Measurements from ENCODE around the gene NCOR1. TPM values are rescaled to one million over a fixed set of nuclear protein-coding genes. Genes with fewer than 3 reads are reported as not detected.

NCOR1 gene
- polyA plus RNA-seq, 1 of the 3 experiments (the other 2 are of a cell fraction) = 42.1 TPM

DNA sequence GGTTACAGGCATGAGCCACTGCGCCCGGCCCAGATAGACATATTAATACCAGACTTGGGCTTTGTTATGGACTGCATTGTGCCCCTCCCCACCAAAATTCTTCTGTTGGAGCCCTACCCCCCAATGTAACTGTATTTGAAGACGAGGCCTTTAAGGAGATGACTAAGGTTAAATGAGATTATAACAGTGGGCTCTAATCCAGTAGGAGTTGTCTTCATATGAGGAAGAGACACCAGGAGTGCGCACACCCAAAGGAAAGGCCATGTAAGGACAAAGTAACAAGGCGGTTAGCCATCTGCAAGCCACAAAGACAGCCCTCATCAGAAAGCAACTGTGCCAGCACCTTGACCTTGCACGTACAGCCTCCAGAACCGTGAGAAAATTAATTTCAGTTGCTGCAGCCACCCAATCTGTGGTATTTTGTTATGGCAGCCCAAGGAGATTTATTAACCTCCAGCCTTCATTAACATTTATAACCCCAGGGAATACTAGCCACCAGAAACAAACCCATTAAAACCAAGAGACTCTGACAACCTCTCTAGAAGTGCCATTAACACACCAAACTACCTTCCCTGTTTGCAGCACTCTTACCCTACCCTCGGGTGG lies 108.1 kb downstream of the NCOR1 start:
- TF ChIP-seq ELF1 (IDR thresholded peaks at IDR 0.05) = no peak
- TF ChIP-seq, protein P1, sequence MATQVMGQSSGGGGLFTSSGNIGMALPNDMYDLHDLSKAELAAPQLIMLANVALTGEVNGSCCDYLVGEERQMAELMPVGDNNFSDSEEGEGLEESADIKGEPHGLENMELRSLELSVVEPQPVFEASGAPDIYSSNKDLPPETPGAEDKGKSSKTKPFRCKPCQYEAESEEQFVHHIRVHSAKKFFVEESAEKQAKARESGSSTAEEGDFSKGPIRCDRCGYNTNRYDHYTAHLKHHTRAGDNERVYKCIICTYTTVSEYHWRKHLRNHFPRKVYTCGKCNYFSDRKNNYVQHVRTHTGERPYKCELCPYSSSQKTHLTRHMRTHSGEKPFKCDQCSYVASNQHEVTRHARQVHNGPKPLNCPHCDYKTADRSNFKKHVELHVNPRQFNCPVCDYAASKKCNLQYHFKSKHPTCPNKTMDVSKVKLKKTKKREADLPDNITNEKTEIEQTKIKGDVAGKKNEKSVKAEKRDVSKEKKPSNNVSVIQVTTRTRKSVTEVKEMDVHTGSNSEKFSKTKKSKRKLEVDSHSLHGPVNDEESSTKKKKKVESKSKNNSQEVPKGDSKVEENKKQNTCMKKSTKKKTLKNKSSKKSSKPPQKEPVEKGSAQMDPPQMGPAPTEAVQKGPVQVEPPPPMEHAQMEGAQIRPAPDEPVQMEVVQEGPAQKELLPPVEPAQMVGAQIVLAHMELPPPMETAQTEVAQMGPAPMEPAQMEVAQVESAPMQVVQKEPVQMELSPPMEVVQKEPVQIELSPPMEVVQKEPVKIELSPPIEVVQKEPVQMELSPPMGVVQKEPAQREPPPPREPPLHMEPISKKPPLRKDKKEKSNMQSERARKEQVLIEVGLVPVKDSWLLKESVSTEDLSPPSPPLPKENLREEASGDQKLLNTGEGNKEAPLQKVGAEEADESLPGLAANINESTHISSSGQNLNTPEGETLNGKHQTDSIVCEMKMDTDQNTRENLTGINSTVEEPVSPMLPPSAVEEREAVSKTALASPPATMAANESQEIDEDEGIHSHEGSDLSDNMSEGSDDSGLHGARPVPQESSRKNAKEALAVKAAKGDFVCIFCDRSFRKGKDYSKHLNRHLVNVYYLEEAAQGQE (IDR thresholded peaks at IDR 0.05; ENCODE audit: low read depth, low read length) = no peak
- no peak for TF ChIP-seq MAX (IDR thresholded peaks at IDR 0.05; ENCODE audit: low read depth)
- TF ChIP-seq EP300 (IDR thresholded peaks at IDR 0.05; ENCODE audit: borderline replicate concordance in 1 of 2, low read depth in 1 of 2, low read length in 1 of 2) = no peak
- no peak for TF ChIP-seq FOSL2 (IDR thresholded peaks at IDR 0.05; ENCODE audit: borderline replicate concordance, low read depth)
- no peak for TF ChIP-seq NRF1 (IDR thresholded peaks at IDR 0.05; ENCODE audit: low read depth, low read length)
- TF ChIP-seq, protein P2, sequence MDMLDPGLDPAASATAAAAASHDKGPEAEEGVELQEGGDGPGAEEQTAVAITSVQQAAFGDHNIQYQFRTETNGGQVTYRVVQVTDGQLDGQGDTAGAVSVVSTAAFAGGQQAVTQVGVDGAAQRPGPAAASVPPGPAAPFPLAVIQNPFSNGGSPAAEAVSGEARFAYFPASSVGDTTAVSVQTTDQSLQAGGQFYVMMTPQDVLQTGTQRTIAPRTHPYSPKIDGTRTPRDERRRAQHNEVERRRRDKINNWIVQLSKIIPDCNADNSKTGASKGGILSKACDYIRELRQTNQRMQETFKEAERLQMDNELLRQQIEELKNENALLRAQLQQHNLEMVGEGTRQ (IDR thresholded peaks at IDR 0.05; ENCODE audit: borderline replicate concordance, low read depth, low read length) = no peak
- no peak for TF ChIP-seq EZH2phosphoT487 (IDR thresholded peaks at IDR 0.05; ENCODE audit: borderline replicate concordance, low read depth)
- TF ChIP-seq TEAD4 (IDR thresholded peaks at IDR 0.05; ENCODE audit: borderline replicate concordance, insufficient read depth) = no peak
- no peak for TF ChIP-seq GABPA (IDR thresholded peaks at IDR 0.05; ENCODE audit: low read depth)
- TF ChIP-seq, protein P3, sequence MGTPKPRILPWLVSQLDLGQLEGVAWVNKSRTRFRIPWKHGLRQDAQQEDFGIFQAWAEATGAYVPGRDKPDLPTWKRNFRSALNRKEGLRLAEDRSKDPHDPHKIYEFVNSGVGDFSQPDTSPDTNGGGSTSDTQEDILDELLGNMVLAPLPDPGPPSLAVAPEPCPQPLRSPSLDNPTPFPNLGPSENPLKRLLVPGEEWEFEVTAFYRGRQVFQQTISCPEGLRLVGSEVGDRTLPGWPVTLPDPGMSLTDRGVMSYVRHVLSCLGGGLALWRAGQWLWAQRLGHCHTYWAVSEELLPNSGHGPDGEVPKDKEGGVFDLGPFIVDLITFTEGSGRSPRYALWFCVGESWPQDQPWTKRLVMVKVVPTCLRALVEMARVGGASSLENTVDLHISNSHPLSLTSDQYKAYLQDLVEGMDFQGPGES (IDR thresholded peaks at IDR 0.05; ENCODE audit: low read depth, low read length) = no peak
- no peak for TF ChIP-seq ZBTB33 (IDR thresholded peaks at IDR 0.05; ENCODE audit: borderline replicate concordance, low read depth)
- TF ChIP-seq TAF1 (IDR thresholded peaks at IDR 0.05; ENCODE audit: borderline replicate concordance, low read depth, low read length) = no peak
- no peak for TF ChIP-seq SMC3 (IDR thresholded peaks at IDR 0.05; ENCODE audit: low read depth, low read length)
- TF ChIP-seq, protein P4, sequence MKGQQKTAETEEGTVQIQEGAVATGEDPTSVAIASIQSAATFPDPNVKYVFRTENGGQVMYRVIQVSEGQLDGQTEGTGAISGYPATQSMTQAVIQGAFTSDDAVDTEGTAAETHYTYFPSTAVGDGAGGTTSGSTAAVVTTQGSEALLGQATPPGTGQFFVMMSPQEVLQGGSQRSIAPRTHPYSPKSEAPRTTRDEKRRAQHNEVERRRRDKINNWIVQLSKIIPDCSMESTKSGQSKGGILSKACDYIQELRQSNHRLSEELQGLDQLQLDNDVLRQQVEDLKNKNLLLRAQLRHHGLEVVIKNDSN (IDR thresholded peaks at IDR 0.05; ENCODE audit: borderline replicate concordance, low read depth) = no peak
- TF ChIP-seq, protein P5, sequence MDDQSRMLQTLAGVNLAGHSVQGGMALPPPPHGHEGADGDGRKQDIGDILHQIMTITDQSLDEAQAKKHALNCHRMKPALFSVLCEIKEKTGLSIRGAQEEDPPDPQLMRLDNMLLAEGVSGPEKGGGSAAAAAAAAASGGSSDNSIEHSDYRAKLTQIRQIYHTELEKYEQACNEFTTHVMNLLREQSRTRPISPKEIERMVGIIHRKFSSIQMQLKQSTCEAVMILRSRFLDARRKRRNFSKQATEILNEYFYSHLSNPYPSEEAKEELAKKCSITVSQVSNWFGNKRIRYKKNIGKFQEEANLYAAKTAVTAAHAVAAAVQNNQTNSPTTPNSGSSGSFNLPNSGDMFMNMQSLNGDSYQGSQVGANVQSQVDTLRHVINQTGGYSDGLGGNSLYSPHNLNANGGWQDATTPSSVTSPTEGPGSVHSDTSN (IDR thresholded peaks at IDR 0.05) = no peak
- TF ChIP-seq YY1 (IDR thresholded peaks at IDR 0.05; ENCODE audit: low read depth) = no peak
- no peak for TF ChIP-seq POLR2AphosphoS5 (IDR thresholded peaks at IDR 0.05; ENCODE audit: low read depth, low read length)
- no peak for TF ChIP-seq TCF12 (IDR thresholded peaks at IDR 0.05)
- Histone ChIP-seq H3K27me3 (ENCODE audit: insufficient read depth) (no peaks in the 10 kb centered on the region), H3K79me2 (ENCODE audit: insufficient read depth) (peaks cover 18% of the 10 kb centered on the region; the same call in 1 of the 2 replicates), H3K9me2 (no peaks in the 10 kb centered on the region), H2AFZ (ENCODE audit: low read depth) (no peak overlapping the region), H3K36me3 (replicated peaks in 1 of 2; ENCODE audit: control insufficient read depth in 1 of 2, insufficient read depth in 2 of 2, low read length in 1 of 2) (peaks cover 25 to 54% of the 10 kb centered on the region in 2 experiments), H3K9me3 (no peaks in the 10 kb centered on the region), H3K4me3 (ENCODE audit: low read depth in 2 of 2, low read length in 1 of 2) (no peak overlapping the region), H3K27ac (ENCODE audit: low read depth in 2 of 2, low read length in 1 of 2) (no peak overlapping the region), H3K4me1 (ENCODE audit: control insufficient read depth in 1 of 2, insufficient read depth in 2 of 2, low read depth in 1 of 2, low read length in 1 of 2) (0 out of 4 replicates have a peak, but pooled peaks cover 0 to 4% of the 10 kb centered on the region in 2 experiments), H4K20me1 (ENCODE audit: insufficient read depth) (no peaks in the 10 kb centered on the region), H3K9ac (no peak overlapping the region), H3F3A (replicated peaks; ENCODE audit: insufficient read depth) (peaks cover 3% of the 10 kb centered on the region), H3K4me2 (no peak overlapping the region)
- ChIA-PET CTCF (no interaction called here), POLR2A (no interaction called here)
- 95% methylated on average over 8 of the region's 8 CpGs for WGBS (ENCODE audit: low lambda C conversion rate)
- no peak for DNase-seq
